Glomerular visceral epithelial cell (primary cell): ENCODE results near the gene TMEM132E.

ENCODE experiments used
- DNase-seq: peaks from one replicate; pipeline ENCODE4 v3.0.0-alpha.2; 2016; ENCODE audit errors: extremely low spot score

TMEM132E gene

DNA sequence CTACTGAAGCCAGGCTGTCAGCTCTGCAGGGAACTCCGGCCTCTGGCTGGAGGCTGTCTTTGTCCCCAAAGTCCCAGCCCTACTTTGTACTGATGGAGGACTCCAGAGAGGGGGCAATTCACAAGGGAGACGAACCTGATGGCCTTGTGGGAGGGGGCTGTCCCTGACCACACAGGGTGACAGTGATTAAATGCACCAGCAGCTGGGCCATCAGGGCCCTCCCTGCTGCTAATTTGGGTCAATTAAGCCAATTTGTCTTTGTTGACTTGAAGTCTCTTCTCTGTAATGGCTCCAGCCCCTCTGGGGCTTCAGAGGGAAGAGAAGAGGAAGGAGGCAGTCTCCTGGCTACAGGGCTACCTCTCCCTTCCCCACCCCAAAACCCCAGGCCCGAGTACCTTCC, 22.0 kb downstream of the TMEM132E start:
- DNase-seq = no peak

DNA sequence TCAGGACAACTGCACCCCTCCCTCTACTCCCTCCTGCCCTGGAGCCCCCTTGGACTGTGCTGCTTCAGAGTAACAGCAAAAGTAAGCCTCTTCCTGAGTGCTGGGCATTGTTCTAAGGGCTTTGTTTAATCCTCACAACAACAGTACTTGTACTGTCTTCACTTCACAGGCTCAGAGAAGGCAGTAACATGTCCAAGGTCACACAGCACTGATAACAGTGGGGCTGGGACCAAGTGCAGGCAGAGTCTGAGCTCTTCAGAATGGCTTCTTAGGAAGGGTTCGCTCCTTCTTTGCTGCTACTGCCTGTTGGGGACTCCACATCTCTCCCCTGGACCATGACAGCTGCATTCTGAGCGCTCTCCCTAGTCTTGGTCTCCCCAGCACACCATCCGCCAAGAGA, 24.6 kb downstream of the TMEM132E start:
- DNase-seq = no peak

DNA sequence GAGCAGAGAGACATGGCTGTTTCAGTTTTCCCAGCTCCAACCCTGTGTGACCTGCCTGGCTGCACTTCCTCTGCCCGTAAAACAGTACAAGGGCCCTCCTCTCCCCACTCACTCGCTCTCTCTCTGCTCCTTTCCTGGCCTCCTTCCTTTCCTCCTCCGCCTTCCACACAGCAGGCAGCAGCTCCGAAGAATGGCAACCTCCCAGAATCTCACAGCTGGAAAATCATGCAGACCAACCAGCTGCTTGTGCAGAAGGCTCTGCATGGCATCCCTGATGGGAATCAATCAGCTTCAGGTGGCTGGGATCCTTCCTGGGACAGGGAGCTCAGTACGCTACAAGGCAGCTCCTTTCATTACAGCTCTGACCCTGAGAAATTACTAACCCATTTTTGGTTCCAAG, 27.4 kb downstream of the TMEM132E start:
- no peak for DNase-seq

DNA sequence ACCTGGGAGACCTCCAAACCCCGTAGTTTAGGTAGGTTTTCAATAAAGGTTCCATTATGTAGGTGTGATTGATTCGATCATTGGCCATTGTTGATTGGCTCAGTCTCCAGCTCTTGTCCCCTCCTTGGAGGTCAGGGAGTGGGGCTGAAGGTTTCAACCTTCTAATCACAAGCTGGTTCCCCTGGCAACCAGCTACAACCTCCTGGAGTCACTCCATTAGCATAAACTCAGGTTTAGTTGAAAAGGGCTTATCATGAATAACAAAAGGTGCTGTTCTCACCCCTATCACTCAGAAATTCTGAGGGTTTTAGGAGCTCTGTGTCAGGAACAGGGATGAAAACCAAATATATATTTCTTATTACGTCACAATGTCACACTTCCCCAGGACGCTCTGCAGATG, 28.5 kb downstream of the TMEM132E start:
- DNase-seq = no peak

DNA sequence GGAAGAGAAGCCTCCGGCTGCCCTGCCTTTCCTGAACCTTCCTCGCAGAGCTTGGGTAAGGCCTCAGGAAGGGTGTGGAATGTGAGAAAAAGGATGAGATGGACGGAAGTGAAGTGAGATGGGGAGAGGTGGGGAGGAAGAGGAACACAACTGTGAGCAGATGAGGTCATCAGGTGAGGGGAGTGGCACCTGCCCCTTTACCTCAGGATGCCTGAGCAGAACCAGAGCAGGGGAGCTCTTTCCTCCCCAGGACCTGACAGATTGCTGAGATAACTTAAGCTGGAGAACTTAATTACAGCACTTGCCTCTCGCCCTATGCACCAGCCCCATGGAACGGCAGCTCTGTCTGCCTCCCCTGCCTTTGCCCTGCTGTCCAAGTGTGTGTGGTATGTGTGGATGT, 29.8 kb downstream of the TMEM132E start:
- no peak for DNase-seq

DNA sequence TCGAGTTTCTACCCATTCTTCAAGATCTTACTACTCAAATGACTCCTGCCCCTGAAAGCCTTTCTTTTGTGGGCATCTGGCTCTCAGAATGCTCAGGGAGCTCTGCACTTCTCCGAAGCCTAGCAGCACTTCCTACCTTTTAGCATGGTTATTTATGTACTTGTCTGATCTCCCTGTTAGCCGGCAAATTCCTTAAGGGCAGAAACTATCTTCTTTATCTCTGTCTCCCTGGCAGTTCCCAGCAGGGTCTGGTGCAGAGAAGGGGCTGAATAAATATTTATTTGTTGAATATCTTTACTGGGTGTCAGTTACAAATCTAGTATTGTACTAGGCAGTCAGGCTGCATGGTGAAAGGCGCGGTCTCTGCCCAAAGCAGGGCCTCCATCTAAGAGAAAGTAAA, 30.7 kb downstream of the TMEM132E start:
- no peak for DNase-seq

DNA sequence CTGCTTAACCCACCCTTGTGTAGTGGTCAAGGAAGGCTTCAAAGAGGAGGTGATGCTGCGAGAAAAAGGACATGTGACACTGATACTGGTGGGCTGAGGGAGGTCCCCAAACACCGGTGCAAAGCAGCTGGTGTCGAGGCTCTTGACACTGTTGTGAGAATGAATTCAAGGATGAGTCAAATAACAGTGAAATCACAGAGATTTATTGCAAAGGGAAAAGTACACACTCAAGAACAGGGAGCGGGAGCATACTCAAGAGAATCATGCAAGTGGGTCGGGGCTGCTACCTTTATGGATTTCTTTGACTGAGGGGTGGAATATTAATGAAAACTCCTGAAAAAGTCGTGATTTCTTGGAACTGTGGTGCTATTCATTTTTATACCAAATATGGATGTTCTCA, 31.1 kb downstream of the TMEM132E start:
- no peak for DNase-seq

DNA sequence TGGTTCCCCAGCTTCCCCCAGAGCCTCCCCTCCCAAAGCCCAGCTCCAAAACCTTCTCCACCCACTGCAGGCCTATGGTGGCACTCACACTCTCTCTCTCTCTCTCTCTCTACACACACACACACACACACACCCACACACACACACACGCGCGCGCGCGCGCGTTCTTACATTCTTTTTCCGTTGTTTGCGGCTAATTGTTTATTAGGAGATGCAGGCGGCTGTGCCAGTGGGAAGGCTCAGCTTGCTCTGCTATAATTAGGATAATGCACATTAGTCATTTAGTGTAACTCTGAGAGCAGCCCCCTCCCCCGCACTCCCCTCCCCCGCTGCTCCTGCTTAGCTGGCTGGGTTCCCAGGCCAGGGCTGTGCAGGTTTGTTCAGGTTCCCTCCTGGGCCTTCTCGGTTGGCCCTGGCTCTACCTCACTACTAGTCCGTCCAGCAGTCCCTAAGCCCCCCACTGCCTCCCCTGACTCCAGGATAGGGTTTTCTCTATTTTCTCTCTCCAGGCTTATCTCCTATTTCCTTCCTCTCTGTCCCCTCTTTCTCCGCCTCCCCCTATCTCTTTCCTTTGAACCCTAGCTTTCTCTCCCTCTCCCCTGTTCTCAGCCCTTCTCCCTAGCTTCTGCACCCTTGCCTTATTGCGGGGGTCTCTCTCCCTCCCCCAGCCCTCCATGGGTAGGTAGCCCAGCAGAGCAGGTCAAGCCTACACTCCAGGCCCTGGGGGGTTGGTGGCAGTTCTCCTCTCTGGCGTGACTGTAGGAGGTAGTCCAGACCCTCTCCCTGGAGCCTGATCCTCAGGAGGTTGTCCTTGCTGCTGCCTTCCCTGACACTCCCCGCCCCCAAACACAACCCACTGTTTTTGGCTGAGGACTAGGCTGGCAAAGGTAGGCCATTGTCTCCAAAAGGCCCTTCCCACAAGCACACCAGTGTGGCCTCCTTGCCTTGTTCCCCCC, 34.0 kb downstream of the TMEM132E start:
- no peak for DNase-seq

DNA sequence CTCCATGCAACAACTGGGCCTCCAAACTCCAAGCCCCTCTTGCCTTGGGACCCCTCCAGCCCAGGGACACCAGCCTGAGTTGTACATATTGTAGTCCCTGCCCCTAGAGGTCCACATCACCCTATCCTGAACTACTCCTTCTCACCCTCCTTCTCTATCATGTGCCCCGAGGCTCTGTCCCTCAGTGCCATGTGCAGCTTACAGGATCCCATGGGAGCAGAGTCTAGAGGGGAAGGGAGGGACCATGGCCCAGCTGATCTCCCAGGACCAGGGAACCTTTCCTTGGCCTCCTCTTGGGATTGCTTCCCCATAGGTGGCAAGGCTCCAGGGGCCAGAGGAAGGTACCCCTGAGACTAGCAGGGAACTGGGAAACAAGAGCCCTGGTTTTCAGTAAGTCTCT, 35.3 kb downstream of the TMEM132E start:
- DNase-seq = no peak

DNA sequence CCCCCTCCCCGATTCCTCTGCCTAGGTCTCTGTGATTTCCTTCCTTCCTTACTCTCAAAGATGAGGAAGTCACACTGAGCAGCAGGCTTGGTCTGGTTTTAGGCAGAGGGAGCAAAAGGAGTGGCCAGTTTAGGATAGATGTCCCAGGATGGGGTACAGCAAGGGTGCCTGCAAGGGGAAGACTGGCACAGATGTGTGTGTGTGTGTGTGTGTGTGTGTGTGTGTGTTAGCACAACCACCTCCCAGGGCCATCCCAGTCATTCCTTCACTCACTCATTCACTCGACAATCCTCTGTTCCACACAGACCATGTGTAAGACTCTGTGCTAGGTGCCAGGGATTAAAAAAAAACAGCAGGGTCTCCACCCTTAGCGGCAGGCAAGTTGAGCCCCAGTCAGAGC, 35.9 kb downstream of the TMEM132E start:
- DNase-seq = no peak

DNA sequence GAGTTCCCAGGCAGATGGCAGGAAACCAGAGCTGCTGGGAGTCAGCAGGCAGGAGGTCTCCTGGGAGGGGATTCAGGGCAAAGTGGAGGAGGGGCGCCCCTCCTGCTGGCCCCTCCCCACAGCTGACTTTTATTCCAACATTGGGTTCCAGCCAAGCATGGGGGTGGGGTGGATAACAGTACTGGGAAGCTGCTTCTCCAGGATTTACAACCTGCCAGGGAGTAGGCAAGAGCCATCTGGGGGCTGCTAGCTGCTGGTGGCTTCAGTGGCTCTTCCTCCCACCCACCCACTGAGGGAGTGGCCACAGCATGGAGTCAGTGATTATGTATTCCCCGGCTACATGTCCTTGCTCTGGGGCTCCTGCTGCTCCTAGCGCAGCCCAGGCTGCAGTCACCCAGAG, 36.8 kb downstream of the TMEM132E start:
- no peak for DNase-seq

DNA sequence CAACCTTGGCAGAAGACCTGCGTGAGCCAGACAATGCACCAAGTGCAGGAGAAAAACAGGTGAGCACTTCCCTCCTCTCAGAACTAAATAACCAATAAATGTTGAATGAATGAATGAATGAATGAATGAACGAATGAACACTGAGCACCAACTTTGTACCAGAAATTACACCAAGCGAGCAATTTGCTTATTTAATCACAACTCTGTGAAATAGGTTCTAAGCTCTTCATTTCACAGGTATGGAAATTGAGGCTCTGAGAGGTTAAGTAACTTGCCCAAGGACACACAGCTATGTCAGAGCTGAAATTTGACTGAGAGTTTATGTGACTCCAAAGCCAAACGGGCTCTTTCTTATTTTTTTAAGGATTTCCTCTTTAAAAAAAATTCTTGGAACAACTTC, 38.0 kb downstream of the TMEM132E start:
- DNase-seq = no peak

DNA sequence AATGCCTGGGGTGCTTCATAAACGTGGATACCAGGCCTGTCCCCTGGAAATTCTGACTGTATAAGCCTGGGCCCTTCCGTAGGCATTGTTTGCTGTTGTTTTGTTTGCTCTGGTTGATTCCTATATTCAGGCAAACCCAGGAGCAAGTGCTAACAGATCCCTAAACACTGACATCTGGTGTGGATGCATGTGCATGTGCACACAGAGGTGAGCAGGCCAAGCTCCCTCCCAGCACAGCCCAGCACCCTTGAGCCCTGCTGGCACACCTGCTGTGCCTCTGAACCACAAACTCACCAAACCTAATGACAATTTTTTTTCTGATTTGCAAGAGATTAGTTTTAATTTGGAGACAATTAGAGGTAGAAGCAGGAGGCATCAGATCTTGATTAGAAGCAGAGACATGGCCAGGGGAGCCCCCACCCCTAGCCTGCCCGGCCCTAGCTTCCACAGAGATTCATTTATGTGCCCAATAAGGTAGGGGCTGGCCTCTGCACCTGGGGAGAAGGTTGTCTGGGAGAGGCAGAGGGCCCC, 40.4 kb downstream of the TMEM132E start:
- DNase-seq = no peak

DNA sequence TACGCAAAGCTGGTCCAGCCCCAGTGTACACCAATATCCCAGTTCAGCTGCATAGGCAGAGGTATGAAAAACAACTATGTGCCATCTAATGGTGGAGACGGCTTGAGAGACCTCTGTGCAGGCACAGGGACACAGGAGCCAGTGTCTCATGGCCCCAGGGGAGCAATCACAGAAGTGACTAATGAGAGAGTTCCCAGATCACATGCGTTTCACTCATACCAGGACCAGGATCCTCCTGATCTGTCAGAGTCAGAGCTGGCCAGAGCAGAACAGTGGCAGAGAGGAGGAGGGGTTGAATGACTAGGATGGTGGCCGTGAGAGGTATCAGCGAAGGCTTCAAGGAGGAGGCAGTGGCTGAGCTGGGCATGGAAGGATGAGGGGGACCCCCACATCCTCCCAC, 41.1 kb downstream of the TMEM132E start:
- no peak for DNase-seq

DNA sequence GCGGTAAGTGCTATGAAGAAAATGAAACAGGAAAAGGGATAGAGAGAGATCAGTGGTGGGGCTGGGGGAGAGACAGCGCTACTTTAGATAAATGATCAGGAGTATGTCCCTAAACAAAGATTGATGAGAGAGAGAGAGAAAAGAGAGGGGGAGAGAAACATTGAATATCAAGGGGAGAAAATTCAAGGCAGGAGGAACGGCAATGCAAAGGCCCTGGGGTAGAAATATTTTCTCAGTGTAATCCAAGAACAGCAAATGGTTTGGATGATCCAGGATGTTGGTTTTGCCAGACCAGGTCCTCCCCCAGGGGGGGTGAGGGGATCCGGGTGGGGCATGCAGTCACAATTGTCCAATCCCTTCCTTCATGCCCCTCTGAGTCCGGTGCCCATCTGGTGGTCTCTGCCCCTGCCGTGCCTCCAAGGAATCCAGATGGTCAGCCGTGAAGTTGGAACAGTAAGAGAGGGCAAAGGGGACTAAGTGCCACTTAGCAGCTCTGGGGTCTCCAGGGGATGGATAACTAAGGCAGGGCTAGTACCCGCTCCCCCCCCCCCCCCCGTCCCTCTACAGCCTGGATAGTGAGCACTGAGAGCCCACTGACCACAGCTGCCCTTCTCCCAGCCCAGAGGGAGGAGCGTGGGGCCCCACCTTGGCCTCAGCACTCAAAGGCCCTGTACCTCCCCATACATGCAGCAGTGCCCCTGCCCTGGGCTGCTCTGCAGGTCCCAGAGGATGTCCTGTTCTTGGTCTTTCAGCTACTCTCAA, 43.7 kb downstream of the TMEM132E start:
- no peak for DNase-seq

DNA sequence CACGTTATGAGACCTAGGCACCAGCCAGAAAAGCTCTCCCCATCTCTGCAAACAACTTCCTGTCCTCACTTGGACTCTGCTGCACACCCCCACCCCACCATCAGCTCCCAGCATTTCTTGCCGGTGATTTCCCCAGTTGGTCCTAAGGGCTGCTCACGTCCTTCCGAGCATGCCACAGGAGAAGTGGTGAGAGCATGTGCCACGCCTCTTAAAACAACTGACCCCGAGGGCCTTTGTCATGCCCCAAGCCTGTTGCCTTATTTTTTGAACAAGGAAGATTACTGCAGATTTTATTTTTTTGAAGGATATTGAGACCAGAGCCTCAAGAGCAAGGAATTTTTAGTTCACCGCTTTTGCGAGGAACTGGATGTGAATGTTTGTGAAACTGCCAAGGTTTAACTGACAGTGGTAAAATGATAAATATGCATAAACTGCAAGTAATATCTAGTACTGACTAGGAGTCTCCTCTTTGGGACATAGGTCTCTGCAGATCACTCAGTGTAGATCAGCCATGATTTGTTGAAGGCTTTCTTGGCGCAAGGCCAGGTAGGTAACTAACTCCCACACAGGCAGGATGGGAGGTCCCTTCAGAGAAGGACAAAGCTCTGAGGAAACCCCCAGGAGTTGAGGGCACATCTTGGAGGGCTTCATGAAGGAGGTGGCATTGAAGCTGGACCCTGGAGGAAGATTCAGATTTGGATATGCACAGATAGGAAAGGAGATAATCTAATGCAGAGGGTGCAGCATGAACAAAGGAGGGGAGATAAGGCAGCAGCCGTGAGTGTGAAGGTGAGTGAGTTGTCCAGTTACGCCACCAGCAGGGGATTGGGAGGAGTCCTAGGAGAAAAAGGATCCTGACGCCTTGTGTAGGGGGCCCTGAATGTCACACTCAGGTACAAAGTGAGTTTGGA, 44.7 kb downstream of the TMEM132E start:
- no peak for DNase-seq

DNA sequence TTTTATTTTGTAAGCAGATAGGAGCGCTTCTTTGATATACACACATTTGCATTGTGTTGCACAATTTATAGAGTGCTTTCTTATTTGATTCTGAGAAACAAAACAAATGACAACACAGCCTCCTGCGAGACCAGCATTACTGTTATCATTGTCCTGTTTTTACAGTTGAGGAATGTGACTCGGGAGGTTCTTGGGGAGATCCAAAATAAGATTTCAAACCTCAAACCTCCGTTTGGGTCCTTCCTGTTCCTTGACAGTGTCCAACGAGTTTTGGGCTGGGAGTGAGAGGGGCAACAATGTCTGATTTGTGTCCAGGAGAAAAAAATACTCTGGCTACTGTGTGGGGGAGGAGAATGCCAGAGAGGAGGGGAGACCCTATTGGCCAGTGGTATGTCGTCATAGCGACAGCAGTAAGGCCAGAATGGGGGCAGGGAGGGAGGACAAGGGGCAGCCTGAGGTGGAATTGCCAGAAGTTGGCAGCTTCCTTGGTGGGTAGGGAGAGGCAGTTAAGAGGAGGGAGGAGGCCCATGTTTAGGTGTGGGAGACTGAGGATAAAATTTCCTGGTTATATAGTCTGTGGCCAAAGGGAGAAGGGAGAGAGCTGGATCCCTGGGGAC, 45.5 kb downstream of the TMEM132E start:
- no peak for DNase-seq

DNA sequence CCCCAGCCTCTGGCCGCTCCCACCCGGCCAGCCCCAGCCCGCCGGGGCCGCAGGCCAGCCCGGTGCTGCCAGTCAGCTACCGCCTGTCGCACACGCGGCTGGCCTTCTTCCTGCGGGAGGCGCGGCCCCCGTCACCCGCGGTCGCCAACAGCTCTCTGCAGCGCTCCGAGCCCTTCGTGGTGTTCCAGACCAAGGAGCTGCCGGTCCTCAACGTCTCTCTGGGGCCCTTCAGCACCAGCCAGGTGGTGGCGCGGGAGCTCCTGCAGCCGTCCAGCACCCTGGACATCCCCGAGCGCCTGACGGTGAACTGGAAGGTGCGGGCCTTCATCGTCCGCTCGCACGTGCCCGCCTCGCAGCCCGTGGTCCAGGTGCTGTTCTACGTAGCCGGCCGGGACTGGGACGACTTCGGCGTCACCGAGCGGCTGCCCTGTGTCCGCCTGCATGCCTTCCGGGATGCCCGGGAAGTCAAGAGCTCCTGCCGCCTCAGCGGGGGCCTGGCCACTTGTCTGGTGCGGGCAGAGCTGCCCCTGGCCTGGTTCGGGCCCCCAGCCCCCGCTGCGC, 46.8 kb downstream of the TMEM132E start:
- no peak for DNase-seq

DNA sequence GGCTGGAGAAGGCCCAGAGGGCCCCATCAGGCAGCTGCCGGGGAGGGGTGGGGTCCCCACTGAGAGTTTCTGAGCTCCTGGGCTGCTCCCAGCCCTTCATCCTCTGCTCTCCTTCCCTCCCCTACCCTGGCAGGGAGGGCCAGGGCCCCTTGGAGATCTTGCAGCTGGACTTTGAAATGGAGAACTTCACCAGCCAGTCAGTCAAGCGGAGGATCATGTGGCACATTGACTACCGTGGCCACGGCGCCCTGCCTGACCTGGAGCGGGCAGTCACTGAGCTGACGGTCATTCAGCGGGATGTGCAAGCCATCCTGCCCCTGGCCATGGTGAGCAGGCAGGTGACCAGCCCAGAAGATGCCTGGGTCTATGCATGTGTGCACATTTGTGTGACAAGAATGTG, 49.5 kb downstream of the TMEM132E start:
- DNase-seq = no peak

DNA sequence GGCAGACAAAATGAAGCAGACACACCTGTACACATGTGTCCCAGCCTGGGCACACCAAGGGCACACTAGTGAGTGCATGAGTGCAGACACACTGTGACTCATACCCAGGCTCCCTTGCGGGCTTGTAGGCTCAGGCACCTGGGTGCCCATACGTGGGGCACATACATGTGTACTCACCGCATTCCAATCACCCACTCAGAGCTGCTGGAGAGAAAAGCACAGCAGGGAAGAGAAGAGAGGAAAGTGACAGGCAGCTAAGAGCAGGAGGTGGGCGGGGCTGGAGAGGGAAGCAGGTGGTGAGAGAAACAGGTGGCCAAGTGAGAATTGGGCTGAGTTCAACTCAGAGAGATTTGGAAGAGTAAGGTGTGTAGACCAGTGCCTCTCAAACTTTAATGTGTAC, 54.0 kb downstream of the TMEM132E start:
- DNase-seq = no peak

DNA sequence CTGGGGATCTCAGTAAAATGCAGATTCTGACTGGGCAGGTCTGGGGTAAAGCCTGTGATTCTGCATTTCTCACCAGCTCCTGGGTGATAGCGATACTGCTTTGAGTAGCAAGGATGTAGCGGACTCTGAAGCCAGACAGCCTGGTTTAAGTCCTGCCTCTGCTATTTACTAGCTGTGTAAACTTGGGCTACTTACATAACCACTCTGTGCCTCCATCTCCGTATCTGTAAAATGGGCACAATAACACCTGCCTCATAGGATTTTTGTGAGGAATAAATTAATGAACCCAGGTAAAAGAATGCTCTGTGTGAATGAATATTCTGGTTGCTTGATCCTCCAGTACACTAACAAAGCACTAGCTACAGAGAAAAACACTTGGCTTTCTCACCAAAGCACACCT, 54.4 kb downstream of the TMEM132E start:
- DNase-seq = no peak
